Measurements from ENCODE around the gene FAT2.
"Not testable (repeated sequence)": the region's sequence is repeated elsewhere in the genome, so short reads cannot be mapped to it uniquely, and the experiment has no call there.

The FAT2 gene

GRCh38 chr5:151614565-151614964, 23.4 kb upstream of the FAT2 start:
- DNase-seq (ENCODE audit: low spot score) = no peak

- no peak for DNase-seq (ENCODE audit: low spot score)
Measured at GRCh38 chr5:151612689-151613427, 21.7 kb upstream of the FAT2 start.

- no peak for DNase-seq (ENCODE audit: low spot score)
Measured at GRCh38 chr5:151611127-151611775, 20.1 kb upstream of the FAT2 start.

- no peak for DNase-seq (ENCODE audit: low spot score)
Measured at GRCh38 chr5:151608522-151608921, 17.4 kb upstream of the FAT2 start.

- no peak for DNase-seq (ENCODE audit: low spot score)
Measured at GRCh38 chr5:151607304-151607703, 16.2 kb upstream of the FAT2 start.

GRCh38 chr5:151605559-151605958, 14.4 kb upstream of the FAT2 start:
- no peak for DNase-seq (ENCODE audit: low spot score)

- DNase-seq (ENCODE audit: low spot score) = no peak
Measured at GRCh38 chr5:151602806-151603205, 11.7 kb upstream of the FAT2 start.

GRCh38 chr5:151601391-151601790, 10.3 kb upstream of the FAT2 start:
- no peak for DNase-seq (ENCODE audit: low spot score)

GRCh38 chr5:151600069-151600665, 9.0 kb upstream of the FAT2 start:
- DNase-seq (ENCODE audit: low spot score) = no peak

- no peak for DNase-seq (ENCODE audit: low spot score)
Measured at GRCh38 chr5:151598984-151599383, 7.9 kb upstream of the FAT2 start.

- DNase-seq (ENCODE audit: low spot score) = no peak
Measured at GRCh38 chr5:151598549-151598948, 7.4 kb upstream of the FAT2 start.

GRCh38 chr5:151597749-151598148, 6.6 kb upstream of the FAT2 start:
- no peak for DNase-seq (ENCODE audit: low spot score)

GRCh38 chr5:151596828-151597539, 5.9 kb upstream of the FAT2 start:
- peak; percentile 70 for DNase-seq (ENCODE audit: low spot score)

- DNase-seq (ENCODE audit: low spot score) = no peak
Measured at GRCh38 chr5:151595411-151595826, 4.3 kb upstream of the FAT2 start.

- no peak for DNase-seq (ENCODE audit: low spot score)
Measured at GRCh38 chr5:151592855-151593408, 1.8 kb upstream of the FAT2 start.

- no peak for DNase-seq (ENCODE audit: low spot score)
Measured at GRCh38 chr5:151589878-151590570, 1.1 kb downstream of the FAT2 start.

GRCh38 chr5:151587796-151588555, 3.2 kb downstream of the FAT2 start:
- no peak for DNase-seq (ENCODE audit: low spot score)

GRCh38 chr5:151585970-151586369, 5.2 kb downstream of the FAT2 start:
- DNase-seq (ENCODE audit: low spot score) = peak; percentile 62

GRCh38 chr5:151585344-151585743, 5.8 kb downstream of the FAT2 start:
- not testable (repeated sequence) for DNase-seq (ENCODE audit: low spot score)

- DNase-seq (ENCODE audit: low spot score) = no peak
Measured at GRCh38 chr5:151584057-151584937, 6.8 kb downstream of the FAT2 start.
